HG03342 (cell line): ENCODE results near the gene GKN1.

Experiments
- ATAC-seq: cut with Tn5 transposase; IDR thresholded peaks from one replicate; pipeline ENCODE4 v1.9.1; 2021; ENCODE audit warnings: mild to moderate bottlenecking, moderate library complexity; ENCODE audit not compliant: unreplicated experiment

GKN1 gene

GRCh38 chr2:69003731-69004130 is 29.3 kb downstream of the GKN1 start:
- no peak for ATAC-seq

- ATAC-seq: no peak
Observed at GRCh38 chr2:69007169-69007568, 32.7 kb downstream of the GKN1 start.

- no peak for ATAC-seq
Observed at GRCh38 chr2:69007603-69008002, 33.2 kb downstream of the GKN1 start.

- ATAC-seq: no peak
Observed at GRCh38 chr2:69010437-69011194, 36.2 kb downstream of the GKN1 start.

GRCh38 chr2:69011611-69012157 is 37.2 kb downstream of the GKN1 start:
- ATAC-seq: no peak

GRCh38 chr2:69012310-69013141 is 38.1 kb downstream of the GKN1 start:
- no peak for ATAC-seq

- ATAC-seq: no peak
Observed at GRCh38 chr2:69013142-69013839, 38.9 kb downstream of the GKN1 start, which contains the start of gene ANTXR1. Gene ANTXR1 (plus strand): TSS chr2:69013179. CDS start chr2:69013500, 321 bp downstream.

GRCh38 chr2:69013840-69014821 is 39.7 kb downstream of the GKN1 start:
- no peak for ATAC-seq

GRCh38 chr2:69017080-69017479 is 42.6 kb downstream of the GKN1 start:
- ATAC-seq: no peak

- no peak for ATAC-seq
Observed at GRCh38 chr2:69017835-69018234, 43.4 kb downstream of the GKN1 start.

- no peak for ATAC-seq
Observed at GRCh38 chr2:69018678-69019095, 44.3 kb downstream of the GKN1 start.

- ATAC-seq: no peak
Observed at GRCh38 chr2:69020496-69021426, 46.3 kb downstream of the GKN1 start.

- no peak for ATAC-seq
Observed at GRCh38 chr2:69021727-69022126, 47.3 kb downstream of the GKN1 start.

- ATAC-seq: no peak
Observed at GRCh38 chr2:69022548-69022947, 48.1 kb downstream of the GKN1 start.

GRCh38 chr2:69023236-69023635 is 48.8 kb downstream of the GKN1 start:
- ATAC-seq: no peak

GRCh38 chr2:69026026-69026425 is 51.6 kb downstream of the GKN1 start:
- no peak for ATAC-seq

- ATAC-seq: no peak
Observed at GRCh38 chr2:69026691-69027459, 52.4 kb downstream of the GKN1 start.
